GM18498 (cell line): ENCODE results near the gene PDCD2L.
"Not testable (repeated sequence)": the region's sequence is repeated elsewhere in the genome, so short reads cannot be mapped to it uniquely, and the experiment has no call there.

Source experiments
- ATAC-seq: cut with Tn5 transposase; IDR thresholded peaks from one replicate; pipeline ENCODE4 v1.9.1; 2021; ENCODE audit warnings: mild to moderate bottlenecking, moderate library complexity; ENCODE audit not compliant: unreplicated experiment

The PDCD2L gene

GRCh38 chr19:34373601-34374288, 30.5 kb upstream of the PDCD2L start:
- no peak for ATAC-seq

GRCh38 chr19:34375598-34375997, 28.6 kb upstream of the PDCD2L start:
- ATAC-seq = no peak

- no peak for ATAC-seq
These were observed 23.5 kb upstream of the PDCD2L start for GRCh38 chr19:34380639-34381241.

- no peak for ATAC-seq
These were observed 22.6 kb upstream of the PDCD2L start for GRCh38 chr19:34381399-34382251.

DNA sequence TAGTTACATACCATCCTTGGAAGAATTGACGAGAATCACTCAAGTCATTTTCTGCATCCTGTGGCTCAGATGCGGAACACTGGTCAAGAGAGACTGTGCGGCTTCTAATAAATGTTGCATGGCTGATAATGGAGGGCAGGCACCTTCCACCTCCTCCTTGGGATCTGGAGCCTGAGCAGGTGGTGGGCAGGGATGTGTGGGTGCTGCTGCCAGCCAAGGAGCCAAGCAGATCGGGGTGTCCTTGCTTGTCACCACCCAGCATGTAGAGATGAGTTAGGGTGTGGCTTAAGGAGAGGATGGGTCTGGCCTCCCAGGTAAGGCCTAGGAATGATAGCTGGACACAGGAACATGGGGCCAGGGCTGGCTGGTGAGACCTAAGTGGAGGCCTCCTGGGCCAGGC, 21.7 kb upstream of the PDCD2L start:
- ATAC-seq = no peak

DNA sequence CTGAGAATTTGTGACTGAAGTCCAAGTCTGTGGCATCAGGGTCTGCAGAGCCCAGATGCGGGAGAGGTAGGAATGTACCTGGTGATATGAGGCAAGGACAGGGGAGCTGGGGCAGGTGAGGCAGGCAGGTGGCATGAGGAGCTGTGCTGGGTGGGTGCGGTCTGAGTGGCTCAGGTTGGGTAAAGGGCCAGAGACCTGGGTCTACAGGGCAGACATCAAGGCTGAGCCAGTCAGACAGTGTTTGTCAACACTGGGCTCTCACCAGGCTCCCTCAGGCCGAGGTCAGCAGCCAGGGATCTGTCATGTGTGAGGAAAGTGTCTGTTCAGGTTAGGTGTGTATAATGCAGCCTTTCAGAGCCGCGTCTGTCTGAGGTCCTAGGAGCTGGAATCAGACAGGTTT, 20.6 kb upstream of the PDCD2L start:
- no peak for ATAC-seq

DNA sequence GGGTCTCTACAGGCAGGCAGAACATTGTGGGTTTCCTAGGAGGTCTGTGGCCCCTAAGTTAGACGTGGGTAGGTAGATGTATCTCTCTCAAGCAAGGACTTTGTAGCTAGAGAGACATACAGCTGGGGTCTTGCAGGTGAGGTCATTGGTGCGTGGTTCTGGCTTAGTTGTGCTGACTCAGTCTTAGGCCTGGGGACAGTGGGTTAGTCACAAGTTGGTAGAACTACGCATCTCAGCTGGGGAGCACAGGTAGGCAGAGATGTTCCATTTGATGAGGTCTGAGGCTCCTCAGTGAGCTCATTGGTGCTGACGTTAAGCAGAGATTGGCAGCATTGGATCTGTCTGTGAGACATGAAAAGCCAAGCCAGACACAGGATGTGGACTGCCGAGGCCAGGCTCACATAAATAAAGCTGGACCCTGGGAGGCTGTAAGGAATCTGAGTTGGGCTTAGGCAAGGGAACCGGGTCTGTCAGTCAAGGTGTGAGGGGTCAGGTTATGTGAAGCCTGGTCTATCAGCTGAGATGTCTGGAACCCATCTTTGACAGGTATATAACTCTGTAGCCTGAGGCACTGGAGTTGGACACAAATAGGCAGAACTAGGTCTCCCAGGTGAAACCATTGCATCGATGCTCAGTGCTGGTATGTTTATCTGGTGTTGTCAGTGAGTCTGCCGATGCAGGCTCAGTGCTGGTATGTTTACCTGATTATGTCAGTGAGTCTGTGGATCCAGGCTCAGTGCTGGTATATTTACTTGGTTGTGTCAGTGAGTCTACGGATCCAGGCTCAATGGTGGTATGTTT, 17.4 kb upstream of the PDCD2L start:
- ATAC-seq = no peak

DNA sequence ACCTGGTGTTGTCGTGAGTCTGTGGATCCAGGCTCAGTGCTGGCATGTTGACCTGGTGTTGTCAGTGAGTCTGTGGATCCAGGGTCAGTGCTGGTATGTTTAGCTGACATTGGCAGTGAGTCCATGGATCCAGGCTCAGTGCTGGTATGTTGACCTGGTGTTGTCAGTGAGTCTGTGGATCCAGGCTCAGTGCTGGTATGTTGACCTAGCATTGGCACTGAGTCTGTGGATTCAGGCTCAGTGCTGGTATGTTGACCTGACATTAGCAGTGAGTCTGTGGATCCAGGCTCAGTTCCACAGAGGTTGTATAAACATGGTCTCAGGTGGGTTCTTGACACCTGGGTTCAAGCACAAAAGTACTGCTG, 16.8 kb upstream of the PDCD2L start:
- no peak for ATAC-seq

DNA sequence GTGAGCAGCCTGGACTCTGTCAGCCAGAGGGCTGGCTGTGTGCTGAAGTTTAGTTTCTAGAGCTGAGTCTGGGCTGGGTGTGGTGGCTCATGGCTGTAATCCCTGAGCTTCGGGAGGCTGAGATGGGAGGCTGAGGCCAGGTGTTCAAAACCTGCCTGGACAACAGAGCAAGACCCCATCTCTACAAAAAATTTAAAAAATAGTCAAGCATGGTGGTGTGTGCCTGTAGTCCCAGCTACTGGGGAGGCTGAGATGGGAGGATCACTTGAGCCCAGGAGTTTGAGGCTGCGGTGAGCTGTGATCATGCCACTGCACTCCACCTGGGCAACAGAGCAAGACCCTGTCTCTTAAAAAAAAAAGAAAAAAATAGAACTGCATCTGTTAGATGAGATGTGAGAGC, 15.5 kb upstream of the PDCD2L start:
- ATAC-seq = not testable (repeated sequence)

DNA sequence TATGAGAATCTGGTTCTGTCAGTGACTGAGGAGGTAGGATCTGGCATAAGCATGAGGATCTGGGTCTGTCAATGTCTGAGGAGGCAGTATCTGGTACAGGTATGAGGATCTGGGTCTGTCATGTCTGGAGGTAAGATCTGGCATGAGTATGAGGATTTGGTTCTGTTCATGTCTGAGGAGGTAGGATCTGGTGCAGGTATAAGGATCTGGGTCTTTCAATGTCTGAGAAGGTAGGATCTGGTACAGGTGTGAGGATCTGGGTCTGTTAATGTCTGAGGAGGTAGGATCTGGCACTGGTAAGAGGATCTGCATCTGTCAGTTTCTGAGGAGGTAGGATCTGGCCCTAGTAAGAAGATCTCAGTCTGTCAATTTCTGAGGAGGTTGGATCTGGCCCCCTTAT, 12.4 kb upstream of the PDCD2L start:
- ATAC-seq = no peak

DNA sequence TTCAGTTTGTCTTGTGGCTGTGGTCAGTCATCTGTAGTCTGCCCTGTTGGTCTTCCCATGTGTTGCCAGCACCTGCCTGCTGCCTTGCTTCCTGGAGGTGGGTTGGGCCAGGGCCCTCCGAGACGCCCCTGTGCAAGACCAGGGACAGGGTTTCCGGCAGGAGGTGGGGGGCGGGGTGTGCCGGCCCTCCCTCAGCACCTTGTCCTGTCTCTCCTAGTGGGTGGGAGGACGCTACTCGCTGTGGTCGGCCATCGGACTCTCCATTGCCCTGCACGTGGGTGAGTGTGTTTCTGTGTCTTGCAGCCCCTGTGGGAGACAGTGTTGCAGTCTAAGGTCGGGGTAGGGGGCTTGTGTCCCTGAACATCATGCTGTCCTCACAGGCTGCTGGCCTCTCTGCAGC, 11.2 kb upstream of the PDCD2L start:
- ATAC-seq = no peak

- ATAC-seq = no peak
These were observed 10.6 kb upstream of the PDCD2L start for GRCh38 chr19:34393629-34394028.

DNA sequence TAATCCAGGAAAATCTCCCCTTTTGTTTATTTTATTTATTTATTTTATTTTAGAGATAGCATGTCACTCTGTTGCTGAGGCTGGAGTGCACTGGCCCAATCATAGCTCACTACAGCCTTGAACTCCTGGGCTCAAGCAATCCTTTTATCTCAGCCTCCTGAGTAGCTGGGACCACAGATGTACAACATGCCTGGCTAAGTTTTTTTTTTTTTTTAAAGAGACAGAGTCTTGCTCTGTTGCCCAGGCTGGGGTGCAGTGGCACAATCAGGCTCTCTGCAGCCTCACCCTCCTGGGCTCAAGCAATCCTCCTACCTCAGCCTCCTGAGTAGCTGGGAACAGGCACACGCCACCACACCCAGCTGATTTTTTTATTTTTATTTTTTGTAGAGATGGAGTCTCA, 6.3 kb upstream of the PDCD2L start:
- no peak for ATAC-seq

- no peak for ATAC-seq
These were observed 4.3 kb upstream of the PDCD2L start for GRCh38 chr19:34399886-34400285.

GRCh38 chr19:34400844-34401243, 3.4 kb upstream of the PDCD2L start:
- not testable (repeated sequence) for ATAC-seq

DNA sequence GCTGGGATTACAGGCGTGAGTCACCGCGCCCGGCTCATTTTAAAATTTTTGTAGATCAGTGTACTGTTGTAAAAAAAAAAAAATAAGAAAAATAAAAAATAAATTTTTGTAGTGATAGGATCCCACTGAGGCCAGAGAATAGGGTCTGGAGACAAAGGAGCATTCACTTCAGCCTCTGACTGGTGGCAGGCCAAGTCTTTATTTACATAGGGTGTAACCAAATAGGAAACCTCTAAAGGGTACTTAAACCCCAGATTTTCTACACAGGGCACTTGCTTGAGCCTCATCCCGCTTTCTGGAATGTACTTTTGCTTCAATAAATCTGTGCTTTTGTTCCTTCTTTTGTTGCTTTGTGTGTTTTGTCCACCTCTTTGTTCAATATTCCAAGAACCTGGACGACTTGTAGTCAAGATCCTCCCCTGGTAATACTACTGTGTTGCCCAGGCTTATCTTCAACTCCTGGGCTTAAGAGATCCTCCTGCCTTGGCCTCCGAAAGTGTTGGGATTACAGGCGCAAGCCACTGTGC, 2.1 kb upstream of the PDCD2L start:
- ATAC-seq = no peak

DNA sequence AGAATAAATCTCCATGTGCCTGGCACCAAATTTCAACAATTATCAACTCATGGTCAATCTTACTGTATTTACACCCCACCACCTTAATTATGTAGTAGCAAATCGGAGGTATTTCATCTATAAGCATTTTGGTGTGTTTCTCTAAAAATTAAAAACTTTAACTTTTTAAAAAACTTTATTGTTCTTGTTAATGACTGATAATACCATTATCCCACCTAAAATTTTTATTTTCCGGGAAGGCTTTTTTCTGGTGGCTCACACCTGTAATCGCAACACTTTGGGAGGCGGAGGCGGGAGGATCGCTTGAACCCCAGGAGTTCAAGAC, 453 bp upstream of the PDCD2L start:
- no peak for ATAC-seq

GRCh38 chr19:34405892-34406660, 1.9 kb downstream of the PDCD2L start:
- ATAC-seq = no peak

DNA sequence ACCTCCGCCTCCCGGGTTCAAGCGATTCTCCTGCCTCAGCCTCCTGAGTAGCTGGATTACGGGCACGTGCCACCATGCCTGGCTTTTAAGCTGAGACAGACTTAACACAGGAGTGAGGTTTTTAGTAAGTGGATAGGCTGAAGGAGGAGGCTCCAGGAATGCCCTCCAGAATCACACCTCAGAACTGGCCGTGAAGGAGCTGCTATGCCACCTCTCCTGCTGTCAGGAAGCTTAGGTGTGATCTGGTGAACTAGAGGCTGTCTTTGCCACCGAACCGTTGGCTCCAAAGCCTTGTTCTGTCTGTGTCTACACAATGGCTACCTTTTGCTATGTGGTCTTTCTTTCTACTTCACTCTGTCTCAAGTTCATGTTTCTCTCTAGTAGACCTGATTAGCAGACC, 4.2 kb downstream of the PDCD2L start:
- no peak for ATAC-seq
